SU-DHL-6 (cell line): ENCODE measurements around the gene GLOD5.

Experiments used
- H2AFZ ChIP-seq: fragments of 200-600 bp; sonication (generic); 2 replicates; pipeline ENCODE4 v1.6.1; 2014; ENCODE audit warnings: low read depth, mild to moderate bottlenecking, moderate library complexity, mixed read lengths, antibody characterized with exemption, low read length; ENCODE audit not compliant: severe bottlenecking
- H3F3A ChIP-seq: fragments of 200-600 bp; shearing (Covaris generic); 2 replicates; pipeline ENCODE4 v1.6.0; 2016; ENCODE audit warnings: antibody characterized with exemption, mild to moderate bottlenecking; ENCODE audit not compliant: insufficient read depth
- H3K27ac ChIP-seq: fragments of 200-600 bp; sonication (generic); 2 replicates; pipeline ENCODE4 v1.5.1; 2016; ENCODE audit warnings: low read depth, mild to moderate bottlenecking, low read length, moderate library complexity, mixed read lengths
- H3K27me3 ChIP-seq: fragments of 200-600 bp; sonication (generic), shearing (Covaris generic); 2 replicates; pipeline ENCODE4 v1.6.0; 2014; ENCODE audit warnings: mild to moderate bottlenecking, low read length
- H3K36me3 ChIP-seq: fragments of 200-600 bp; sonication (generic); 2 replicates; pipeline ENCODE4 v1.6.1; 2014; ENCODE audit warnings: mild to moderate bottlenecking, low read length, mixed read lengths
- H3K4me2 ChIP-seq: fragments of 300-600, 200-600 bp; shearing (Covaris generic), sonication (generic); 2 replicates; pipeline ENCODE4 v1.6.0; 2014; ENCODE audit warnings: low read length, low read depth, mild to moderate bottlenecking; ENCODE audit not compliant: poor library complexity, severe bottlenecking
- H3K4me3 ChIP-seq: fragments of 200-600 bp; sonication (generic); 2 replicates; pipeline ENCODE4 v1.5.1; 2014; ENCODE audit warnings: antibody characterized with exemption, low read length, mild to moderate bottlenecking, mixed read lengths; ENCODE audit not compliant: insufficient read depth, poor library complexity, severe bottlenecking
- H3K79me2 ChIP-seq: fragments of 200-600 bp; sonication (generic); 2 replicates; pipeline ENCODE4 v1.6.1; 2014; ENCODE audit warnings: mild to moderate bottlenecking, low read length, moderate library complexity; ENCODE audit not compliant: insufficient read depth
- H3K9ac ChIP-seq: fragments of 200-600 bp; sonication (generic); 2 replicates; pipeline ENCODE4 v1.7.0; 2014; ENCODE audit warnings: mild to moderate bottlenecking, low read length
- H3K9me2 ChIP-seq: fragments of 200-600 bp; sonication (generic); replicated peaks from 2 replicates; pipeline ENCODE4 v1.6.1; 2014; ENCODE audit warnings: low read length; ENCODE audit not compliant: insufficient read depth
- H3K9me3 ChIP-seq: fragments of 200-600 bp; sonication (generic); 2 replicates; pipeline ENCODE4 v1.6.1; 2014; ENCODE audit warnings: low read length, mixed read lengths; ENCODE audit not compliant: insufficient read depth
- H4K20me1 ChIP-seq: fragments of 200-600 bp; sonication (generic); 2 replicates; pipeline ENCODE4 v1.6.1; 2014; ENCODE audit warnings: low read depth, mild to moderate bottlenecking, antibody characterized with exemption, low read length, moderate library complexity, mixed read lengths
- EZH2phosphoT487 ChIP-seq: fragments of 200-600 bp; sonication (generic), shearing (Covaris generic); conservative IDR thresholded peaks from 2 replicates; pipeline ENCODE4 v1.6.1; 2018; ENCODE audit warnings: mild to moderate bottlenecking, antibody characterized with exemption, low read length, moderate library complexity, mixed read lengths
- TF ChIP-seq, protein P1 (sequence below): fragments of 200-600 bp; sonication (generic); IDR thresholded peaks from one replicate; pipeline ENCODE4 v1.5.1; 2017; ENCODE audit warnings: antibody characterized with exemption, mild to moderate bottlenecking, low read length, moderate library complexity; ENCODE audit not compliant: insufficient read depth, poor library complexity, severe bottlenecking

Gene GLOD5

DNA sequence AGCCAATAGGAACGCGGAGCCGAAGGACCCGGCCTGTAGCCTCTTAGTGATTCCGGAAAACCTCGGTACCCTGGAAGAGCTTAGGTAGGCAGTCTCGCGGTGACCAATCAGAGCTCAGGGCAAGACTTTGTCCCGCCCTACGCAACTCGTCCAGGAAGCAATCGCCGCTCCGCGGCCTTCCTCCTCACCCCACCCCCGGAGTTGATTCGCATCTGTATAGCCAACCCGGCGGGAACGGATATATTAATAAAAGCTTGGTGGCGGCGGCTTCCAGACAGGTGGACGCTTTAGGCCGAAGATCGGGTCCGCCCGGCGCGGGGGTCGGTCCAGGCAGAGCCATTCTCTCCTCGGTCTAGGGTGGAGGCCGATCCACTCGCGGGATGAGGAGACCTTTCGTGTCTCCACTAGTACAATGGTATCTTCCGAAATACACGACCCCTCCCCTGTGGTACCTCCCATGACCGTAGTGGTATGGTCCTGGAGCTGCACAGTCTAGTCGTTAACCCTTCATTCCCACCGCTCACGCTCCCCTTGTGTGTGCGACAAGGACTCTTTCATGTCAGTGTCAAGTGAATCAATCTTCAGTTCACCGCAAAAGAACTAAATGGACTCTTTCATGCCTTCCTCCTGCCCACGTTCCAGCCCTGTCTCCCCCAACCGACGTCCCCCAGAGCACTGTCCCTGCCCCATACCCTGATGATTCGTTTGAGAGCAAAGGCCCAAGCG lies 24.2 kb upstream of the GLOD5 start:
- Histone ChIP-seq H3K4me2 (peak overlapping the region; percentile 92), H3K36me3 (no peaks in the 10 kb centered on the region), H3K9me2 (no peaks in the 10 kb centered on the region), H3K27ac (peak overlapping the region; percentile 86), H3K4me3 (peak overlapping the region; percentile 66), H3K27me3 (no peaks in the 10 kb centered on the region), H3K79me2 (no peaks in the 10 kb centered on the region), H3F3A (no peaks in the 10 kb centered on the region), H3K9ac (peak overlapping the region; percentile 65), H4K20me1 (no peaks in the 10 kb centered on the region), H3K9me3 (no peaks in the 10 kb centered on the region), H2AFZ (peak overlapping the region; percentile 83)
- TF ChIP-seq, protein P1, sequence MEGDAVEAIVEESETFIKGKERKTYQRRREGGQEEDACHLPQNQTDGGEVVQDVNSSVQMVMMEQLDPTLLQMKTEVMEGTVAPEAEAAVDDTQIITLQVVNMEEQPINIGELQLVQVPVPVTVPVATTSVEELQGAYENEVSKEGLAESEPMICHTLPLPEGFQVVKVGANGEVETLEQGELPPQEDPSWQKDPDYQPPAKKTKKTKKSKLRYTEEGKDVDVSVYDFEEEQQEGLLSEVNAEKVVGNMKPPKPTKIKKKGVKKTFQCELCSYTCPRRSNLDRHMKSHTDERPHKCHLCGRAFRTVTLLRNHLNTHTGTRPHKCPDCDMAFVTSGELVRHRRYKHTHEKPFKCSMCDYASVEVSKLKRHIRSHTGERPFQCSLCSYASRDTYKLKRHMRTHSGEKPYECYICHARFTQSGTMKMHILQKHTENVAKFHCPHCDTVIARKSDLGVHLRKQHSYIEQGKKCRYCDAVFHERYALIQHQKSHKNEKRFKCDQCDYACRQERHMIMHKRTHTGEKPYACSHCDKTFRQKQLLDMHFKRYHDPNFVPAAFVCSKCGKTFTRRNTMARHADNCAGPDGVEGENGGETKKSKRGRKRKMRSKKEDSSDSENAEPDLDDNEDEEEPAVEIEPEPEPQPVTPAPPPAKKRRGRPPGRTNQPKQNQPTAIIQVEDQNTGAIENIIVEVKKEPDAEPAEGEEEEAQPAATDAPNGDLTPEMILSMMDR: no peak
- no peak for TF ChIP-seq EZH2phosphoT487

DNA sequence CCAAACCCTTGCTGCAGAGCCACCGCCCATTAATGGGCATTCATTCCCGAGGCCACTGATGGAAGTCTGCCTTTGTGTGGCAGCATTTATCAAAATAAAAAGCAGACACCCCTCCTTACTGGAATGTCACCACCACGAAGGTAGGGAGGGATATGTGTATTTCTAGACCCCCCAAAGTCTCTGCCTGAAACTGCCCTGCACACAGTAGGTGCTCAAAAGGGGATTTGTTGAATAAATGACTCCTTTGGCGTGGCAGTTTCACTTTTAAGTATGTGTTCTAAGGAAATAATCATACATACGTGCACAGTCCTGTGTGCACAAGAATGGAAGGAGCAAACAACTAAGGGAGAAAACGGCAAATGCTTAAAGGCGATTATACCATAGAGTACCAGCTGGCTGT lies 23.6 kb upstream of the GLOD5 start:
- Histone ChIP-seq H3K9ac (peak overlapping the region; percentile 65), H3K9me2 (no peaks in the 10 kb centered on the region), H4K20me1 (no peaks in the 10 kb centered on the region), H3F3A (no peaks in the 10 kb centered on the region), H3K4me3 (peak overlapping the region; percentile 66), H2AFZ (peak overlapping the region; percentile 83), H3K27me3 (no peaks in the 10 kb centered on the region), H3K27ac (peak overlapping the region; percentile 86), H3K9me3 (no peaks in the 10 kb centered on the region), H3K4me2 (peak overlapping the region; percentile 92), H3K79me2 (no peaks in the 10 kb centered on the region), H3K36me3 (no peaks in the 10 kb centered on the region)
- TF ChIP-seq EZH2phosphoT487: no peak
- TF ChIP-seq, protein P1: no peak

DNA sequence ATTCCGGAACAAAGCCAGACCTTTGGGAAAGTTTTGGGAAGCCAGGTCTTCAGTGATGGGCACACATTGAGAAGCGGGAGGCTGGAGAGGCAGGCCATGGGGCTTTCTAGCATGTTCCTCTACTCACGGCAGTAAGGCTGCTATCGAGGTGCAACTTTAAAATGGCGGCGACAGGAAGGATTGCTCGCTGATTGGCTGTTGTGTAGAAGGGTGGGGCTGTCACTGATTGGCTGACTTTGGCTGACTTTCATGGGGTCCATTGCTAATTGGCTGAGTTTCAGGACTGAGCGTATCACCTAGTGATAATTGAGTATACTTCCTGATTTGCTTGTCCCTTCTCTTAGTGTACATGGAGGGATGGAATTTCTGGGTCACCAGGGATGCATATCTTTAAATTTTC lies 19.7 kb upstream of the GLOD5 start:
- H3K79me2 ChIP-seq: no peaks in the 10 kb centered on the region
- H3F3A ChIP-seq: no peaks in the 10 kb centered on the region
- no peak overlapping the region for H3K27ac ChIP-seq
- H3K9ac ChIP-seq: no peak overlapping the region
- no peaks in the 10 kb centered on the region for H4K20me1 ChIP-seq
- TF ChIP-seq EZH2phosphoT487: no peak
- TF ChIP-seq, protein P1: no peak
- no peaks in the 10 kb centered on the region for H3K36me3 ChIP-seq
- H2AFZ ChIP-seq: no peak overlapping the region
- no peaks in the 10 kb centered on the region for H3K27me3 ChIP-seq
- H3K9me3 ChIP-seq: no peaks in the 10 kb centered on the region
- H3K4me3 ChIP-seq: no peak overlapping the region
- no peak overlapping the region for H3K4me2 ChIP-seq
- no peaks in the 10 kb centered on the region for H3K9me2 ChIP-seq
